H1 (cell line): ENCODE results near the gene POLE. TPM values are rescaled to one million over a fixed set of nuclear protein-coding genes. Genes with fewer than 3 reads are reported as not detected.

Experiments
- CTCF ChIA-PET: fragments of 300-600 bp; sonication (Branson Sonifier 250); formaldehyde crosslinking; loops from one replicate; lab custom pipeline; 2021; ENCODE audit not compliant: partially characterized antibody; lab: Charles Lee
- POLR2A ChIA-PET: fragments of 300-600 bp; sonication (Branson Sonifier 250); formaldehyde crosslinking; loops from one replicate; lab custom pipeline; 2021; ENCODE audit warnings: inconsistent platforms; ENCODE audit not compliant: partially characterized antibody; lab: Charles Lee
- DNase-seq, 2 experiments: peaks; one replicate each; pipeline versions ENCODE4 v3.0.0 to v3.0.0-alpha.2; 2010 to 2022; ENCODE audit warnings: low spot score in 2 of 2, low read depth in 1 of 2, mixed read lengths in 1 of 2
- FAIRE-seq: peaks from 2 replicates; lab custom pipeline; 2011; peaks lifted over from hg19 to GRCh38; lab: Jason Lieb, UNC
- H2AFZ ChIP-seq: 2 replicates; pipeline ENCODE4 v1.8.1; 2012; ENCODE audit warnings: low read length, inconsistent platforms
- H2AK5ac ChIP-seq: 2 replicates; pipeline ENCODE4 v1.6.1; 2013; ENCODE audit warnings: low read depth, low read length
- H2BK120ac ChIP-seq: replicated peaks from 2 replicates; pipeline ENCODE3; 2013; ENCODE audit warnings: low read depth, low read length, inconsistent platforms
- H2BK12ac ChIP-seq: 2 replicates; pipeline ENCODE4 v1.6.1; 2013; ENCODE audit warnings: low read depth, low read length
- H2BK15ac ChIP-seq: 2 replicates; pipeline ENCODE4 v1.6.1; 2013; ENCODE audit warnings: low read length
- H2BK20ac ChIP-seq: 2 replicates; pipeline ENCODE4 v1.6.1; 2013; ENCODE audit warnings: low read length
- H2BK5ac ChIP-seq: 2 replicates; pipeline ENCODE4 v1.6.1; 2013; ENCODE audit warnings: low read depth, low read length
- H3K14ac ChIP-seq: 2 replicates; pipeline ENCODE4 v1.6.1; 2013; ENCODE audit warnings: inconsistent platforms; ENCODE audit not compliant: insufficient read length
- H3K18ac ChIP-seq: 2 replicates; pipeline ENCODE4 v1.6.1; 2013; ENCODE audit warnings: low read length; ENCODE audit errors: extremely low read depth
- H3K23ac ChIP-seq: 2 replicates; pipeline ENCODE4 v1.6.1; 2013; ENCODE audit warnings: inconsistent platforms; ENCODE audit not compliant: insufficient read length
- H3K23me2 ChIP-seq: 2 replicates; pipeline ENCODE4 v1.6.1; 2013; ENCODE audit warnings: low read depth, low read length
- H3K27ac ChIP-seq: 2 replicates; pipeline ENCODE4 v1.6.1; 2011; ENCODE audit warnings: low read depth, low read length, inconsistent platforms
- H3K27me3 ChIP-seq, 4 experiments: replicated peaks in 1 of 4; 1 replicate in 1 of 4; 2 replicates in 3 of 4; pipeline versions ENCODE4 v1.6.1 to v1.8.1; 2011 to 2013; ENCODE audit warnings: low read length in 3 of 4, mild to moderate bottlenecking in 3 of 4, inconsistent platforms in 2 of 4, mixed read lengths in 2 of 4, moderate library complexity in 1 of 4; ENCODE audit not compliant: control insufficient read depth in 3 of 4, insufficient read depth in 3 of 4; ENCODE audit errors: extremely low read depth in 1 of 4
- H3K36me3 ChIP-seq, 4 experiments: 2 replicates each; pipeline versions ENCODE4 v1.6.1 to v1.8.1; 2011 to 2013; ENCODE audit warnings: mild to moderate bottlenecking in 4 of 4, low read length in 3 of 4, moderate library complexity in 2 of 4, control low read depth in 1 of 4, inconsistent platforms in 1 of 4; ENCODE audit not compliant: insufficient read depth in 4 of 4, control insufficient read depth in 2 of 4
- H3K4ac ChIP-seq: replicated peaks from 2 replicates; pipeline ENCODE3; 2013; ENCODE audit warnings: low read length, low read depth, mixed read lengths, inconsistent platforms; ENCODE audit not compliant: insufficient read length
- H3K4me1 ChIP-seq, 4 experiments: replicated peaks in 1 of 4; 1 replicate in 1 of 4; 2 replicates in 3 of 4; pipeline versions ENCODE4 v1.6.1 to v1.8.1; 2011 to 2013; ENCODE audit warnings: low read length in 3 of 4, inconsistent platforms in 2 of 4, mixed read lengths in 1 of 4; ENCODE audit not compliant: insufficient read depth in 4 of 4, control insufficient read depth in 3 of 4
- H3K4me2 ChIP-seq, 2 experiments: 2 replicates each; pipeline versions ENCODE4 v1.6.1 to v1.8.1; 2011 to 2013; ENCODE audit warnings: low read depth in 2 of 2, low read length in 2 of 2, control low read depth in 1 of 2, inconsistent platforms in 1 of 2, mild to moderate bottlenecking in 1 of 2; ENCODE audit not compliant: insufficient read depth in 1 of 2
- H3K4me3 ChIP-seq, 4 experiments: fragments of 200-600, 300-600 bp in 1 of 4; sonication (generic), shearing (Covaris generic), sonication (Bioruptor Twin) in 1 of 4; 2 replicates each; pipeline versions ENCODE4 v1.5.1 to v1.8.1; 2011 to 2016; ENCODE audit warnings: low read length in 4 of 4, low read depth in 3 of 4, control low read depth in 2 of 4, inconsistent platforms in 2 of 4, mild to moderate bottlenecking in 2 of 4, mixed read lengths in 1 of 4, moderate library complexity in 1 of 4; ENCODE audit not compliant: insufficient read depth in 2 of 4; ENCODE audit errors: extremely low read depth in 1 of 4
- H3K56ac ChIP-seq: replicated peaks from 2 replicates; pipeline ENCODE3; 2013; ENCODE audit warnings: low read depth, mild to moderate bottlenecking, mixed read lengths, low read length, inconsistent platforms; ENCODE audit not compliant: insufficient read length
- H3K79me1 ChIP-seq: 2 replicates; pipeline ENCODE4 v1.6.1; 2013; ENCODE audit warnings: low read depth, low read length, control low read depth
- H3K79me2 ChIP-seq, 2 experiments: 2 replicates each; pipeline versions ENCODE4 v1.6.1 to v1.8.1; 2012 to 2013; ENCODE audit warnings: low read length in 2 of 2, mild to moderate bottlenecking in 2 of 2, inconsistent platforms in 1 of 2; ENCODE audit not compliant: insufficient read depth in 2 of 2, control insufficient read depth in 1 of 2
- H3K9ac ChIP-seq, 4 experiments: replicated peaks in 1 of 4; 1 replicate in 1 of 4; 2 replicates in 3 of 4; pipeline versions ENCODE4 v1.6.1 to v1.8.1; 2011 to 2013; ENCODE audit warnings: low read depth in 3 of 4, low read length in 3 of 4, control low read depth in 2 of 4, mild to moderate bottlenecking in 2 of 4, moderate library complexity in 2 of 4, inconsistent platforms in 1 of 4; ENCODE audit errors: extremely low read depth in 1 of 4
- H3K9me3 ChIP-seq, 2 experiments: 2 replicates each; pipeline versions ENCODE4 v1.6.1 to v1.8.1; 2012 to 2013; ENCODE audit warnings: mild to moderate bottlenecking in 2 of 2, moderate library complexity in 2 of 2, control low read depth in 1 of 2, inconsistent platforms in 1 of 2, low read depth in 1 of 2, low read length in 1 of 2, mixed read lengths in 1 of 2; ENCODE audit not compliant: insufficient read depth in 2 of 2
- H4K20me1 ChIP-seq, 2 experiments: replicated peaks in 1 of 2; 2 replicates each; pipeline versions ENCODE3 to v1.8.1; 2011 to 2013; ENCODE audit warnings: inconsistent platforms in 2 of 2, low read length in 2 of 2, mild to moderate bottlenecking in 1 of 2; ENCODE audit not compliant: insufficient read depth in 2 of 2, control insufficient read depth in 1 of 2
- H4K5ac ChIP-seq: 2 replicates; pipeline ENCODE4 v1.6.1; 2013; ENCODE audit warnings: low read length, low read depth, mixed read lengths, inconsistent platforms; ENCODE audit not compliant: insufficient read length
- H4K8ac ChIP-seq: 2 replicates; pipeline ENCODE4 v1.8.0; 2013; ENCODE audit warnings: mild to moderate bottlenecking, moderate library complexity, low read length, inconsistent platforms; ENCODE audit not compliant: insufficient read depth; ENCODE audit errors: extremely low read depth
- H4K91ac ChIP-seq: replicated peaks from 2 replicates; pipeline ENCODE3; 2013; ENCODE audit warnings: low read length, mixed read lengths, inconsistent platforms; ENCODE audit not compliant: insufficient read length
- WGBS, 2 experiments: shearing (Covaris generic) in 1 of 2; methylation state at CpG; one replicate each; pipeline versions ENCODE4 v1.1.6 to v1.1.7; 2013 to 2015; ENCODE audit warnings: low lambda C conversion rate in 2 of 2, mixed read lengths in 2 of 2, inconsistent platforms in 1 of 2, low coverage in 1 of 2, missing lambda C conversion rate in 1 of 2; ENCODE audit not compliant: insufficient replicate concordance in 2 of 2, insufficient coverage in 1 of 2, insufficient read length in 1 of 2; ENCODE audit errors: extremely low coverage in 1 of 2, missing lambda C conversion rate in 1 of 2; 5-methylcytosine and 5-hydroxymethylcytosine counted together
- polyA plus RNA-seq, 7 experiments: library from polyadenylated mRNA; depleted of rRNA in 3 of 7; stranded (reverse) in 5 of 7; unstranded in 2 of 7; fragments of >200 nt in 5 of 7; fragments of 200-250 nt in 2 of 7; gene quantifications; 1 replicate in 5 of 7; 2 replicates in 1 of 7; 4 replicates in 1 of 7; pipeline versions ENCODE4 v1.2.1 to v1.2.3, GENCODE V29; 2011 to 2013; ENCODE audit warnings: missing spikeins in 2 of 7, mixed read lengths in 2 of 7
- total RNA-seq: library from RNA; stranded (reverse); fragmentation: NEBNext Ultra II Directional; extraction: Animal tissue kit (Norgen Biotek cat#: 25700); gene quantifications from 2 replicates; pipeline ENCODE4 v1.2.1, GENCODE V29; 2021
- TF ChIP-seq, protein P1 (sequence below): IDR thresholded peaks from 2 replicates; pipeline ENCODE4 v1.6.1; 2012; ENCODE audit warnings: inconsistent platforms

Gene POLE
- total and polyA plus RNA-seq, 2 of the 8 experiments (the other 6 are each of a cell fraction or from before 2014, with no cell fraction given): 59.7 to 115 TPM

DNA sequence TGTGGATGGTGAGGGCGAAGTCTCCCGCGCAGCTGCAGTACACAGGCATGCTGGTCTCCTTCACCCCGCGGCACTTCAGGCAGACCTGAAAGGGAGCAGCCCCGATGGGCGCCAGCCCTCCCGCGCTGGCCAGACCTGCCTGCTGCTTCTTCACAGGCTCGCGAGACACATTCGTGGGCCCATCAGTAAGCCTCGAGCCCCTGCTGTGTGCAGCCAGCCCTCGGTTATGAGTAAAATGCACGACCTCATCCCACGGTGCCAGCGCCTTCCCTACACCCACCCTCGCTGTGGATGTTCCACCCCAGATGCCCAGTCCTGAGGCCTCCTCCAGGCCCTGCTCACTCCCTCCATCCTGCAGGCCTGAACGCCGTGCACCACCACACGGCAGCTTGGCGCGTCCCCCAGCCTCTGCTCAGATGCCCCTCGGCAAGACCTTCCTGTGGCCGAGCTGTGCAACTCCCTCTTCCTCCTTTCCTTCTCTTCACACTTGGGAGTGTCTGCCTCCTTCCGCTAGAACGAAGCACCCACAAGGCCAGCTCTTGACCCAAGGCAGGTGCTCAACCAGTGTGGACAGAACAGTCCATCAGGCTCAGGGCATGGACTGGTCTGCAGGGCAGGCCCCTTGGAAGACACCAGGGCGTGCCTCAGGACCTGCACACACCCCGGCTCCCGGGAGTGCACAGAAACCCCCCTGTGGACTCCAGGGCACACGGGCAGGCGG, 62.1 kb downstream of the POLE start:
- no peaks in the 10 kb centered on the region for H3K79me2 ChIP-seq
- TF ChIP-seq, protein P1, sequence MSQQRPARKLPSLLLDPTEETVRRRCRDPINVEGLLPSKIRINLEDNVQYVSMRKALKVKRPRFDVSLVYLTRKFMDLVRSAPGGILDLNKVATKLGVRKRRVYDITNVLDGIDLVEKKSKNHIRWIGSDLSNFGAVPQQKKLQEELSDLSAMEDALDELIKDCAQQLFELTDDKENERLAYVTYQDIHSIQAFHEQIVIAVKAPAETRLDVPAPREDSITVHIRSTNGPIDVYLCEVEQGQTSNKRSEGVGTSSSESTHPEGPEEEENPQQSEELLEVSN: no peak
- no peak overlapping the region for H2AK5ac ChIP-seq
- H2BK15ac ChIP-seq: no peak overlapping the region
- no peak overlapping the region for H3K4ac ChIP-seq
- no peak overlapping the region for H3K18ac ChIP-seq
- no peak overlapping the region for H3K27ac ChIP-seq
- no peak overlapping the region for H2BK120ac ChIP-seq
- peaks cover 7 to 14% of the 10 kb centered on the region in 2 experiments for H4K20me1 ChIP-seq
- FAIRE-seq (no peak), DNase-seq (no peak)
- no peaks in the 10 kb centered on the region; a peak in 1 of 7 replicates for H3K4me1 ChIP-seq
- H4K5ac ChIP-seq: no peak overlapping the region
- no peaks in the 10 kb centered on the region for H3K23me2 ChIP-seq
- WGBS, 2 experiments: 93% methylated on average over 32 of the region's 32 CpGs; no CpG with 5 or more reads in 1 of the 2 experiments
- H3K23ac ChIP-seq: no peak overlapping the region
- H3K4me2 ChIP-seq: no peak overlapping the region
- no peak overlapping the region for H3K56ac ChIP-seq
- peaks cover 17 to 44% (median 30%) of the 10 kb centered on the region in 4 experiments; a peak in 7 of 8 replicates for H3K36me3 ChIP-seq
- peak overlapping the region; percentile 24; the same call in 1 of the 2 replicates for H2BK5ac ChIP-seq
- no peak overlapping the region for H2AFZ ChIP-seq
- H4K91ac ChIP-seq: no peak overlapping the region
- no peak overlapping the region for H3K14ac ChIP-seq
- H2BK12ac ChIP-seq: no peak overlapping the region
- peaks cover 0 to 4% (median 1%) of the 10 kb centered on the region in 4 experiments; a peak in 3 of 7 replicates for H3K27me3 ChIP-seq
- ChIA-PET CTCF (interaction anchor here (0.9 to 2.0 kb wide), 5 partner anchors 9 to 211 kb away, joined by 4 to 6 read pairs (median 5); no protein-coding TSS in a partner anchor), POLR2A (interaction anchor here (0.9 kb wide), 1 partner anchor 20 kb away, joined by 5 read pairs; no protein-coding TSS in a partner anchor)
- H3K9me3 ChIP-seq: no peaks in the 10 kb centered on the region
- H2BK20ac ChIP-seq: no peak overlapping the region
- no peak overlapping the region for H3K9ac ChIP-seq
- no peaks in the 10 kb centered on the region; the same call in 1 of the 2 replicates for H3K79me1 ChIP-seq
- H3K4me3 ChIP-seq: no peak overlapping the region
- H4K8ac ChIP-seq: no peak overlapping the region
